ENCODE results near the gene OR2T1. TPM values are rescaled to one million over a fixed set of nuclear protein-coding genes. Genes with fewer than 3 reads are reported as not detected.
"Not testable (repeated sequence)": the region's sequence is repeated elsewhere in the genome, so short reads cannot be mapped to it uniquely, and the experiment has no call there.

Gene OR2T1
- total RNA-seq, 1 experiment from 2014 or later, result not detected

- DNase-seq (ENCODE audit: low read depth); in situ Hi-C loops (cut with HindIII; ENCODE audit: low pct_unique_long_range_greater_than_20kb, low sequenced_read_pairs): not testable (repeated sequence)
Measured at GRCh38 chr1:248432201-248432600, 29.4 kb downstream of the OR2T1 start.

- in situ Hi-C loops (cut with HindIII; ENCODE audit: low pct_unique_long_range_greater_than_20kb, low sequenced_read_pairs); DNase-seq (ENCODE audit: low read depth): not testable (repeated sequence)
Measured at GRCh38 chr1:248433811-248434415, 31.1 kb downstream of the OR2T1 start.

- DNase-seq (ENCODE audit: low read depth); in situ Hi-C loops (cut with HindIII; ENCODE audit: low pct_unique_long_range_greater_than_20kb, low sequenced_read_pairs): not testable (repeated sequence)
Measured at GRCh38 chr1:248434913-248435312, 32.1 kb downstream of the OR2T1 start.

GRCh38 chr1:248436303-248436702 lies 33.5 kb downstream of the OR2T1 start:
- in situ Hi-C loops (cut with HindIII; ENCODE audit: low pct_unique_long_range_greater_than_20kb, low sequenced_read_pairs); DNase-seq (ENCODE audit: low read depth): not testable (repeated sequence)

- in situ Hi-C loops (cut with HindIII; ENCODE audit: low pct_unique_long_range_greater_than_20kb, low sequenced_read_pairs); DNase-seq (ENCODE audit: low read depth): not testable (repeated sequence)
Measured at GRCh38 chr1:248438668-248439067, 35.8 kb downstream of the OR2T1 start.

GRCh38 chr1:248439283-248439682 lies 36.4 kb downstream of the OR2T1 start:
- in situ Hi-C loops (cut with HindIII; ENCODE audit: low pct_unique_long_range_greater_than_20kb, low sequenced_read_pairs); DNase-seq (ENCODE audit: low read depth): not testable (repeated sequence)

- DNase-seq (ENCODE audit: low read depth); in situ Hi-C loops (cut with HindIII; ENCODE audit: low pct_unique_long_range_greater_than_20kb, low sequenced_read_pairs): not testable (repeated sequence)
Measured at GRCh38 chr1:248442500-248443277, 39.8 kb downstream of the OR2T1 start.

GRCh38 chr1:248444603-248445002 lies 41.8 kb downstream of the OR2T1 start:
- in situ Hi-C loops (cut with HindIII; ENCODE audit: low pct_unique_long_range_greater_than_20kb, low sequenced_read_pairs); DNase-seq (ENCODE audit: low read depth): not testable (repeated sequence)

- in situ Hi-C loops (cut with HindIII; ENCODE audit: low pct_unique_long_range_greater_than_20kb, low sequenced_read_pairs); DNase-seq (ENCODE audit: low read depth): not testable (repeated sequence)
Measured at GRCh38 chr1:248445399-248445798, 42.6 kb downstream of the OR2T1 start, which contains the start of gene OR2T2. TSS of gene OR2T2 (plus strand) at chr1:248445637. CDS start at chr1:248452798, 7,161 bp downstream.

- in situ Hi-C loops (cut with HindIII; ENCODE audit: low pct_unique_long_range_greater_than_20kb, low sequenced_read_pairs); DNase-seq (ENCODE audit: low read depth): not testable (repeated sequence)
Measured at GRCh38 chr1:248448409-248449074, 45.7 kb downstream of the OR2T1 start.

GRCh38 chr1:248449821-248450465 lies 47.1 kb downstream of the OR2T1 start:
- DNase-seq (ENCODE audit: low read depth); in situ Hi-C loops (cut with HindIII; ENCODE audit: low pct_unique_long_range_greater_than_20kb, low sequenced_read_pairs): not testable (repeated sequence)

GRCh38 chr1:248450466-248451145 lies 47.8 kb downstream of the OR2T1 start:
- in situ Hi-C loops (cut with HindIII; ENCODE audit: low pct_unique_long_range_greater_than_20kb, low sequenced_read_pairs); DNase-seq (ENCODE audit: low read depth): not testable (repeated sequence)

GRCh38 chr1:248453619-248454018 lies 50.8 kb downstream of the OR2T1 start:
- in situ Hi-C loops (cut with HindIII; ENCODE audit: low pct_unique_long_range_greater_than_20kb, low sequenced_read_pairs); DNase-seq (ENCODE audit: low read depth): not testable (repeated sequence)

- in situ Hi-C loops (cut with HindIII; ENCODE audit: low pct_unique_long_range_greater_than_20kb, low sequenced_read_pairs), result not testable (repeated sequence)
Measured at GRCh38 chr1:248455045-248455444, 52.2 kb downstream of the OR2T1 start.

GRCh38 chr1:248456635-248457034 lies 53.8 kb downstream of the OR2T1 start:
- DNase-seq (ENCODE audit: low read depth); in situ Hi-C loops (cut with HindIII; ENCODE audit: low pct_unique_long_range_greater_than_20kb, low sequenced_read_pairs): not testable (repeated sequence)

More at GRCh38 chr1:248455045-248455444, 52.2 kb downstream of the OR2T1 start:
- DNase-seq (ENCODE audit: low read depth), result not testable (repeated sequence)

Data from Caki2 (cell line).